ENCODE data around the gene TRIM65. TPM values are rescaled to one million over a fixed set of nuclear protein-coding genes. Genes with fewer than 3 reads are reported as not detected.
A peak's percentile ranks its signal among the peaks of the same experiment; 100 is the strongest.

TRIM65 gene
- total and polyA plus RNA-seq, 2 of the 13 experiments (the other 11 are each of a cell fraction or from before 2014, with no cell fraction given): 10.3 to 22.4 TPM

DNA sequence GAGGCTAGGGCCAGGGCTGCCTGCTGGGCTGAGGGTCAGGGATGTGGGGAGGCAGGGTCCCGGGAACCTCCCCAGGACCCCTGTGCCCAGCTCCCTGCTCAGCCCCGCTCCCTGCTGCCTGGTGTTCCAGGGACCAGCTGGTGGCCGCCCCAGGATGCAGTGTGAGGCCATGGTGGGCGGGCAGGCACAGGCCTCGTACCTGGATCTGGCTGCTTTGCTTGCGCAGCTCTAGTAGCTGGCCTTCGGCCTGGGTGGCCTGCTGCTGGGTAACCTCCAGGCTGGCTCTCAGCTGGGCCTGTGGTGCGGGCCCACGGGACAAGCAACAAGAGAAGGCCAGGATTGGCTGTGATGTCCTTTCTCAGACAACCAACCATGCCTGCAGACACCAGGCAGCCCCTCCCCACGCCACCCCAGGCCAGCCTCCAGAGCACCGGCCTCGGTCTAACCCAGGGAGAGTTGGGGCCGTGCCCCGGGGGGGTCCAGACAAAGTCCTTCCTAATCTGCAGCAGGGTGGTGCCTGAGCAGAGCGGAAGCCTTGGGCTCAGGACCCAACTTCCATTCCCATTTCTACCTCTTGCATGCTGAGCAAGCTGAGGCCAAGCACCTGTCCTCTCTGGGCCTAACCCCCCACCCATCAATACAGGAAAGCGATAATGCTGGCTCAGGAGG lies 4.1 kb downstream of the TRIM65 start (continued):
- TF ChIP-seq, protein P1, sequence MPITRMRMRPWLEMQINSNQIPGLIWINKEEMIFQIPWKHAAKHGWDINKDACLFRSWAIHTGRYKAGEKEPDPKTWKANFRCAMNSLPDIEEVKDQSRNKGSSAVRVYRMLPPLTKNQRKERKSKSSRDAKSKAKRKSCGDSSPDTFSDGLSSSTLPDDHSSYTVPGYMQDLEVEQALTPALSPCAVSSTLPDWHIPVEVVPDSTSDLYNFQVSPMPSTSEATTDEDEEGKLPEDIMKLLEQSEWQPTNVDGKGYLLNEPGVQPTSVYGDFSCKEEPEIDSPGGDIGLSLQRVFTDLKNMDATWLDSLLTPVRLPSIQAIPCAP (CRISPR knock-in tag; IDR thresholded peaks at IDR 0.05; ENCODE audit: low read depth): no peak
- TF ChIP-seq ZNF567 (CRISPR knock-in tag; IDR thresholded peaks at IDR 0.05; ENCODE audit: borderline replicate concordance): peak; percentile 92; the same call in 1 of the 2 replicates
- TF ChIP-seq, protein P2, sequence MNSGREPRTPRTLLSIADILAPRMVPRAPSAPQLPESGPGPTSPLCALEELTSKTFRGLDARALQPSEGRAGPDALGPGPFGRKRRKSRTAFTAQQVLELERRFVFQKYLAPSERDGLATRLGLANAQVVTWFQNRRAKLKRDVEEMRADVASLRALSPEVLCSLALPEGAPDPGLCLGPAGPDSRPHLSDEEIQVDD (CRISPR knock-in tag; IDR thresholded peaks at IDR 0.05; ENCODE audit: borderline replicate concordance): no peak
- no peak for TF ChIP-seq ZNF720 (CRISPR knock-in tag; IDR thresholded peaks at IDR 0.05)
- TF ChIP-seq AKAP8 (CRISPR knock-in tag; IDR thresholded peaks at IDR 0.05): peak; percentile 98
- TF ChIP-seq, protein P3, sequence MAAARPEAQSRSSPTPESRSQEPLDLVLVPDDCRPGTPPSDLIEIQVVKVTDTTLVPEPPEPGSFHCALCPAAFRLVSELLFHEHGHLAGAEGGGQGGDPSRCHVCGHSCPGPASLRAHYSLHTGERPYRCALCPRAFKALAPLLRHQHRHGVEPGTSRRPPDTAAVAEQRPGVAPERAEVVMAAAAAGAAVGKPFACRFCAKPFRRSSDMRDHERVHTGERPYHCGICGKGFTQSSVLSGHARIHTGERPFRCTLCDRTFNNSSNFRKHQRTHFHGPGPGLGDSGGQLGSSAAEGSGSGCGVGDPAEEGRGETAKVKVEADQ (CRISPR knock-in tag; IDR thresholded peaks at IDR 0.05; ENCODE audit: borderline replicate concordance): no peak
- TF ChIP-seq ZNF263 (CRISPR knock-in tag; IDR thresholded peaks at IDR 0.05): 0 out of 2 replicates have a peak, but pooled peaks have one; percentile 4
- TF ChIP-seq, protein P4, sequence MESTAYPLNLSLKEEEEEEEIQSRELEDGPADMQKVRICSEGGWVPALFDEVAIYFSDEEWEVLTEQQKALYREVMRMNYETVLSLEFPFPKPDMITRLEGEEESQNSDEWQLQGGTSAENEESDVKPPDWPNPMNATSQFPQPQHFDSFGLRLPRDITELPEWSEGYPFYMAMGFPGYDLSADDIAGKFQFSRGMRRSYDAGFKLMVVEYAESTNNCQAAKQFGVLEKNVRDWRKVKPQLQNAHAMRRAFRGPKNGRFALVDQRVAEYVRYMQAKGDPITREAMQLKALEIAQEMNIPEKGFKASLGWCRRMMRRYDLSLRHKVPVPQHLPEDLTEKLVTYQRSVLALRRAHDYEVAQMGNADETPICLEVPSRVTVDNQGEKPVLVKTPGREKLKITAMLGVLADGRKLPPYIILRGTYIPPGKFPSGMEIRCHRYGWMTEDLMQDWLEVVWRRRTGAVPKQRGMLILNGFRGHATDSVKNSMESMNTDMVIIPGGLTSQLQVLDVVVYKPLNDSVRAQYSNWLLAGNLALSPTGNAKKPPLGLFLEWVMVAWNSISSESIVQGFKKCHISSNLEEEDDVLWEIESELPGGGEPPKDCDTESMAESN (CRISPR knock-in tag; conservative IDR thresholded peaks at IDR 0.05): no peak
- peak; percentile 57 for TF ChIP-seq NFYB (CRISPR knock-in tag; IDR thresholded peaks at IDR 0.05)
- TF ChIP-seq ZMYM3 (CRISPR knock-in tag; IDR thresholded peaks at IDR 0.05): peak; percentile 70
- TF ChIP-seq, protein P5, sequence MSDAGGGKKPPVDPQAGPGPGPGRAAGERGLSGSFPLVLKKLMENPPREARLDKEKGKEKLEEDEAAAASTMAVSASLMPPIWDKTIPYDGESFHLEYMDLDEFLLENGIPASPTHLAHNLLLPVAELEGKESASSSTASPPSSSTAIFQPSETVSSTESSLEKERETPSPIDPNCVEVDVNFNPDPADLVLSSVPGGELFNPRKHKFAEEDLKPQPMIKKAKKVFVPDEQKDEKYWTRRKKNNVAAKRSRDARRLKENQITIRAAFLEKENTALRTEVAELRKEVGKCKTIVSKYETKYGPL (CRISPR knock-in tag; IDR thresholded peaks at IDR 0.05): 0 out of 2 replicates have a peak, but pooled peaks have one; percentile 14
- TF ChIP-seq ZNF615 (CRISPR knock-in tag; IDR thresholded peaks at IDR 0.05; ENCODE audit: borderline replicate concordance): 0 out of 2 replicates have a peak, but pooled peaks have one; percentile 59
- TF ChIP-seq, protein P6, sequence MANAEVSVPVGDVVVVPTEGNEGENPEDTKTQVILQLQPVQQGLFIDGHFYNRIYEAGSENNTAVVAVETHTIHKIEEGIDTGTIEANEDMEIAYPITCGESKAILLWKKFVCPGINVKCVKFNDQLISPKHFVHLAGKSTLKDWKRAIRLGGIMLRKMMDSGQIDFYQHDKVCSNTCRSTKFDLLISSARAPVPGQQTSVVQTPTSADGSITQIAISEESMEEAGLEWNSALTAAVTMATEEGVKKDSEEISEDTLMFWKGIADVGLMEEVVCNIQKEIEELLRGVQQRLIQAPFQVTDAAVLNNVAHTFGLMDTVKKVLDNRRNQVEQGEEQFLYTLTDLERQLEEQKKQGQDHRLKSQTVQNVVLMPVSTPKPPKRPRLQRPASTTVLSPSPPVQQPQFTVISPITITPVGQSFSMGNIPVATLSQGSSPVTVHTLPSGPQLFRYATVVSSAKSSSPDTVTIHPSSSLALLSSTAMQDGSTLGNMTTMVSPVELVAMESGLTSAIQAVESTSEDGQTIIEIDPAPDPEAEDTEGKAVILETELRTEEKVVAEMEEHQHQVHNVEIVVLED (CRISPR knock-in tag; IDR thresholded peaks at IDR 0.05; ENCODE audit: borderline replicate concordance): no peak
- TF ChIP-seq JDP2 (CRISPR knock-in tag; IDR thresholded peaks at IDR 0.05; ENCODE audit: borderline replicate concordance): no peak
- TF ChIP-seq, protein P7, sequence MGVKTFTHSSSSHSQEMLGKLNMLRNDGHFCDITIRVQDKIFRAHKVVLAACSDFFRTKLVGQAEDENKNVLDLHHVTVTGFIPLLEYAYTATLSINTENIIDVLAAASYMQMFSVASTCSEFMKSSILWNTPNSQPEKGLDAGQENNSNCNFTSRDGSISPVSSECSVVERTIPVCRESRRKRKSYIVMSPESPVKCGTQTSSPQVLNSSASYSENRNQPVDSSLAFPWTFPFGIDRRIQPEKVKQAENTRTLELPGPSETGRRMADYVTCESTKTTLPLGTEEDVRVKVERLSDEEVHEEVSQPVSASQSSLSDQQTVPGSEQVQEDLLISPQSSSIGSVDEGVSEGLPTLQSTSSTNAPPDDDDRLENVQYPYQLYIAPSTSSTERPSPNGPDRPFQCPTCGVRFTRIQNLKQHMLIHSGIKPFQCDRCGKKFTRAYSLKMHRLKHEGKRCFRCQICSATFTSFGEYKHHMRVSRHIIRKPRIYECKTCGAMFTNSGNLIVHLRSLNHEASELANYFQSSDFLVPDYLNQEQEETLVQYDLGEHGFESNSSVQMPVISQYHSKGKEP (CRISPR knock-in tag; IDR thresholded peaks at IDR 0.05): no peak

Data from HepG2 (cell line).